Activated CD4-positive, alpha-beta T cell treated with anti-CD3 and anti-CD28 coated beads for 24 hours (primary cell): ENCODE results near the gene LCN2.

ENCODE experiments used
- DNase-seq, 2 donors: peaks; one replicate each; pipeline ENCODE4 v3.0.0-alpha.2; 2020; ENCODE audit warnings: low read depth in 2 of 2

The LCN2 gene

DNA sequence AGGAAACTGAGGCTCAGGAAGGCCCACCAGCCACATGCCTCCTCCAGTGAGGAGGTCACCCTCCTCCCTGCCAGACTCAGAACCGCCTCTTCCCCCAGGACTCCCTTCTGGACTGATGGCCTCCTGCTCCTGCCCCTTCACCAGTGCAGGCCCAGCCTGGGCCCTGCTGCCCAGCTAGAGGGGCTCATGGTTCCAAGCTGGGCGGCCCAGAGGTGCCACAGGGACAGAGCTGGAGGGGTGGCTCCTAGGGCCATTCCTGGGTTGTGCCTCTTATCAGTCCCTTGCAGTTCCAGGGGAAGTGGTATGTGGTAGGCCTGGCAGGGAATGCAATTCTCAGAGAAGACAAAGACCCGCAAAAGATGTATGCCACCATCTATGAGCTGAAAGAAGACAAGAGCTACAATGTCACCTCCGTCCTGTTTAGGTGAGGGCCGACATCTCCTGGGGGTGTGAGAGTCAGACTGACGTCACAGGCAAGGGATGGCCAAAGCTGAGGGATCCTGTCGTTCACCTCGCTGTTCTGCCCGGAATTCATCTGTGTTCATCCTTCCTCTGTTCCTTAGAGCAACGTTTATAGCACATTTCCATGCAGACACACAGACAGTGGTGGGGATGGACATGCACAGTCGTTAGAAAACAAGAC lies 819 bp downstream of the LCN2 start:
- no peak for DNase-seq

DNA sequence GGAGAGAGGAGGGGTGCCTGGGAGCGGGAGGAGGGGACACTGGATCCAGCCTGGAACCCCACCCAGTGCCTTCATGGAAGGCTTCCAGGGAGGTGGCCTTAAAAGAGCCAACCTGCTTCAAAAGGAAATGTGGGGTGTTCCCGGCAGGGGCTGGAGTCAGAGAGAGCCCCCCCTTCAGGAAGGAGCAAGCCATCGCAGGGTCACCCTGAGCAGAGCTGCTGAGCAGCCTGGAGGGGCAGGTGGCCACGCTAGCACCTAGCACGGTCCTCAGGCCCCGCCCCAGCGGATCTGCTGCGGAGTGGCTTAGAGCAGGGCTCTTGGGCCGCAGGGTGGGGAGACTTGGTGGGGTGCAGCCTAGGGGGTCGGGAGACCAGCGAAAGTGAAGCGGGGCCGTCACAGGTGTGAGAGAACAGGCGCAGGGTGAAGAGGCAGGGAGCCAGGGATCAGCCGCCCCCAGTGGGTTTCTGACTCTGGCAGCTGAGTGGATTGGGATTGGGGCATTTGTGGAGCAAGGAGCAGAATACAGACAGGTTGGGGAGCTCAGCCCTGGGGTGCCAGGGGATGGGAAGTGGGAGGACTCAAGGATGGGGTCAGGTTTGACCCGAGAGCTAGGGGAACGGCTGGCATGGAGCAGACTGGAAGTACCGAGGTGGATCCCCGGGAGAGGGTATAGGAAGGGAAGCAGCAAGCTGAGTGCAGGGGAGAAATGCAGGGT lies 1.5 kb downstream of the LCN2 start:
- DNase-seq: no peak

DNA sequence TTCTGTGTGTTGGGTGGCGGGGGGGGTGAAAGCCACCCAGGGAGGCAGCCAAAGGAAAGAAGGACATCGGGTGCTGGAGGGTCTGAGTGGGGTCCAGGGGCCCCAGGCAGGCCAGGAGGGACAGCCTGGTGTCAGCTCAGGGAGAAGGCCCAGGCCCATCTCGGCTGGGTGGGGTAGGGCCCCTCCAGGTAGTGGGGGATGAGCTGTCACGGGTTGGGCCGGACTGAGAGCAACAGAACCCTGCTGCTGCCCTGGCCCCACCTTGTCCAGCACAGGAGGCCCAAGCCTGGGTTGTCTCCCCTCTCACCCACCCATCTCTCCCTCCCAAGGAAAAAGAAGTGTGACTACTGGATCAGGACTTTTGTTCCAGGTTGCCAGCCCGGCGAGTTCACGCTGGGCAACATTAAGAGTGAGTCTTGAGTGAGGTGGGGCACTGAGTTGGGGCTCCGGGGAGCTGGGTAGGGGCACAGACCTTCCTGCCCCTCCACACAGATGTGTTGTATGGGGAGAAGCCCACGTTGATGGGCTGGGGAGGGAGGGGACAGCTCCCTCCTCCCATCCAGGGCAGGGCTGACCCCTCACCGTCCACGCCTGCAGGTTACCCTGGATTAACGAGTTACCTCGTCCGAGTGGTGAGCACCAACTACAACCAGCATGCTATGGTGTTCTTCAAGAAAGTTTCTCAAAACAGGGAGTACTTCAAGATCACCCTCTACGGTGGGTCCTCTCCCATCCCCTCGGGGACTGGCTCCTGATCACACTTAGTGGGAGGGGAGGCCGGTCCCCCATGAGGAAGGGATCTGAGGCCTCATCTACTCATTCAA lies 2.3 kb downstream of the LCN2 start:
- DNase-seq: no peak

DNA sequence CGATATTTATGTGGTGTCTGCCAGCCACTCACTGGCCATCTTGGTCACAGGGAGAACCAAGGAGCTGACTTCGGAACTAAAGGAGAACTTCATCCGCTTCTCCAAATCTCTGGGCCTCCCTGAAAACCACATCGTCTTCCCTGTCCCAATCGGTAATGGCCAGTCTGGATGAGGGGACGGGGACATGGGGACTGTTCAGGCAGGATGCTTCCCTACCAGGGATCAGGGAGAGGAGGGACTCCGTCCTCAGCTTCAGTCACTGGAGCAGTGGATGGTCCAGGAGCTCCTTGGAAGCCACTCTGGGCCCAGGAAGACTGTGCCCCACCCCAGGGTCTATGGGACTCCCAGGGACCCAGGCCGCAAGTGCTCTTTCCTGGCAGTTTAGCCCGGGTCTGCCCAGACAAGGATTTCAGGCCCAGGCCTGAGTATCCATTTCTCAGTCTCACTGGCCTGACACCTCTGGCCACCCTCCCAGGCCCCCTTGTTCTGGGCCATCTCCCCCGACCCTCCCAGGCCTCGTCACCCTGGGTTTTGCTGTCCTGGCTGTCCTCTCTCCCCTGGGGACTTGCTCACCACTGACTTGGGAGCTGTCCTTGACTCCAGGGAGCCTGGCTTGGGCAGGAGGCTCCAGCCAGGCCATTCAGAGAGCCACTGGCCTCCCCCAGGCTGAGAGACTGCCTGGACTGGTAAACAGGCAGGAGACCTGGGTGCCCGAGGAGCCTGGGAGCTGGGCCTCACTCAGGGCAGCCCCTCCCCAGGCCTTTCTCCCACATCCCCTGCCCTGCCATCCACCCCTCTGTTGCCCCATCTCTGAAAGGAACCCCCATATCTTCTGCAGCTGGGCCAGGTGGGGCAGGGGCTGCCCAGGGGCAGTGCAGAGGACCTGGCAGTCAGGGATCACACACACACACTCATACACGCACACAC lies 3.1 kb downstream of the LCN2 start:
- DNase-seq: no peak

DNA sequence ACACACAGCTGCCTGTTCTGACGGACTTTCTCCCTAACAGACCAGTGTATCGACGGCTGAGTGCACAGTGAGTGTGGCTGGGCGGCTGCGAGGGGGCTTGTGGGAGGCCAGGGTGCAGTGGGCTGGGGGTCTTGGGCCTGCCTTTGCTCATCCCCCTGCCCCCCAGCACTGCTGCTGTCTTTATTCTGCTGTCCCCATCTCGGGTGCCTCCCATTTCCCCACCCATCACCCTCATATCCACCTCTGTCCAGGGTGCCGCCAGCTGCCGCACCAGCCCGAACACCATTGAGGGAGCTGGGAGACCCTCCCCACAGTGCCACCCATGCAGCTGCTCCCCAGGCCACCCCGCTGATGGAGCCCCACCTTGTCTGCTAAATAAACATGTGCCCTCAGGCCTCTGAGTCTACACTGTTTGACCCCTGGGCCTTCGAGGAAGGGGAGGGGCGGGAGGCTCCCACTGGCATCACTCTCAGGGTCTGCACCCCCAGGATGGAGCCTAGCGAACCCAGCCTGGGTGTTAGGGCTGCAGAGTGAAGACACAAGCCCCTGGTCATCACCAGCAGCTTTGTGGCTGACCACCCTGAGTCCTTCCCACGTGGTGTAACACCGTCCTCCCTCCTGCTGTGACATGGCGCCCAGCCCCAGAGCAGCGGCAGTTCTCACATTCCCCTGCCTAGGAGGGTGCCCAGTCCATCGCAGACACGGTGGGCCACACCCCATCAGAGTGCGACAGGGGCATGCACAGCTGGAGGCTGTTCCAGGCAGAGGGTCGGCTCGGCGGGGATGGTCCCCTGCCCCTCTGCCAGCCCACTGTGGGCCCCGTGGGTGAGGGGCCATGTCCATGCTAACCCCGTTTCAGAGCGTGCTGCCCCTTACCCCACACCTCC lies 4.0 kb downstream of the LCN2 start:
- no peak for DNase-seq

DNA sequence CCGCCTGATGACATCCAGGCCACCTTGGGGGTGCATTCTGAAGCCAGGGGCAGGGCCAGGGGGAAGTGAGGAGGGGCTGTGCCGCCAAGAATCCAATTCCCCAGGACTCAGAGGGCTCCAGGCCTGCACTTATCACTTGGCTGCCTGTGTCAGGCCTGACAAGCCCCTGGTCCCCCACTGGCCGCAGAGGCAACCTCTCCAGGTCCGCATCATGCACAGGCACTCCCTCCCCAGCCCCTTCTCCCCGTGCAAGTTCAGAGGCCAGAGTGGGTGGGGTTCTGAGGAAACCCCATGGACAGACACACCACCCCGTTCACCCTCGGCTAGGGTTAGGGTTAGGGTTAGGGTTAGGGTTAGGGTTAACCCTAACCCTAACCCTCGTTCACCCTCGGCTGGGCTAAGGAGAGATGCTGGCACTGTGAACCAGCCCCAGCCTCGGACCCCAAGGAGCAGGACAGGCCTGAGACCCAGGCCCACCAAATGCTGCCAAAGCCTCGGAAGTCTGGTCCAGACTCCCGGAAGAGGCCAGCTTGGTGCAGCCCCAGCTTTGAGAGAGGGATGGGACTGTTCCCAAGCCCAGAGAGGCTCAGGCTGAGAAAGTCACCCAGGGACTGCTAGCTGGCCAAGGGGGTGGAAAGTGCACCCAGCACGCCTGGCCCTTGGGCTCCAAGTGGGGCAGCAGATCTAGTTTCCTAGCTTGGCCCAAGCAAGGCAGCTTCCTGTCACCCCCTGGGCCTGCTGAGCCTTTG lies 4.9 kb downstream of the LCN2 start:
- DNase-seq: no peak

DNA sequence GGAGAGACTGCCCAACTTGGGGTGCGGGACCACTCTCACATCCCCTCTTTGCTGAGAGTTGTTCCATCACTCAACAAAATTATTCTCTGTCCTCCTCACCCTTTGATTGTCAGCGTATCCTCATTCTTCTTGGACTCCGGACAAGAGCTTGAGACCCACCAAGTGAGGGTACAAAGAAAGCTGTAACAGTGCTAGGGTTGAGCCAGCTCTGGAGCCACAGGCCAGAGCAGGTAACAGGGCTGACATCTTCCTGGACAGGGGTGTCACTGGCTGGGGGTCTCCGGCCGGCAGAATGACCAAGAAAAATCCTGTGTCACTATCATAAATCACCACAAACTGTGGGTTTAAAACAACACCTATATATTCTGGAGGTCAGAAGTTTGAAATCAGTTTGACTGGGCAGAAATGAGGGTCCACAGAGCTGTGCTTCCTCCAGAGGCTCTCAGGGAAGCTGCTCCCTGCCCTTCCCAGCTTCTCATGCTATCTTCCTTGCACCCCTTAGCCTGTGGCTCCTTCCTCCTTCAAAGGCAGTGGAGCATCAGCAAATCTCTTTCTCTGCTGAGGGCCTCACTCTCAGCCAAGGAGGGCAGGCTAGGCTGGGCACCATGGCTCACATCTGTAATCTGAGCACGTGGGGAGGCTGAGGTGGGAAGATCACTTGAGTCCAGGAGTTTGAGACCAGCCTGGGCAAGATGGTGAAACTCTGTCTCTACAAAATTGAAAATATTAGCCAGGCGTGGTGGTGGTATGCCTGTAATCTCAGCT lies 6.7 kb downstream of the LCN2 start:
- no peak for DNase-seq

DNA sequence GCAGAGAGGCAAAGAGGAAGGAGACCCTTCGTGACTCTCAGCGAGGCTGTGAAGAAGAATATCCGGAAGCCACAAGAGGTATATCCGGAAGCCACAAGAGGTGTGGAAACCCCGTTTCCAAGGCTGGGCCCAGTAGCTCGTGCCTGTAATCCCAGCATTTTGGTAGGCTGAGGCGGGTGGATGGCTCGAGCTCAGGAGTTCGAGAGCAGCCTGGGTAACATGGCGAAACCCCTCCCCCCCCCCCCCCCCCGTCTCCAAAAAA lies 10.2 kb downstream of the LCN2 start:
- DNase-seq: peak; percentile 12 to 15

DNA sequence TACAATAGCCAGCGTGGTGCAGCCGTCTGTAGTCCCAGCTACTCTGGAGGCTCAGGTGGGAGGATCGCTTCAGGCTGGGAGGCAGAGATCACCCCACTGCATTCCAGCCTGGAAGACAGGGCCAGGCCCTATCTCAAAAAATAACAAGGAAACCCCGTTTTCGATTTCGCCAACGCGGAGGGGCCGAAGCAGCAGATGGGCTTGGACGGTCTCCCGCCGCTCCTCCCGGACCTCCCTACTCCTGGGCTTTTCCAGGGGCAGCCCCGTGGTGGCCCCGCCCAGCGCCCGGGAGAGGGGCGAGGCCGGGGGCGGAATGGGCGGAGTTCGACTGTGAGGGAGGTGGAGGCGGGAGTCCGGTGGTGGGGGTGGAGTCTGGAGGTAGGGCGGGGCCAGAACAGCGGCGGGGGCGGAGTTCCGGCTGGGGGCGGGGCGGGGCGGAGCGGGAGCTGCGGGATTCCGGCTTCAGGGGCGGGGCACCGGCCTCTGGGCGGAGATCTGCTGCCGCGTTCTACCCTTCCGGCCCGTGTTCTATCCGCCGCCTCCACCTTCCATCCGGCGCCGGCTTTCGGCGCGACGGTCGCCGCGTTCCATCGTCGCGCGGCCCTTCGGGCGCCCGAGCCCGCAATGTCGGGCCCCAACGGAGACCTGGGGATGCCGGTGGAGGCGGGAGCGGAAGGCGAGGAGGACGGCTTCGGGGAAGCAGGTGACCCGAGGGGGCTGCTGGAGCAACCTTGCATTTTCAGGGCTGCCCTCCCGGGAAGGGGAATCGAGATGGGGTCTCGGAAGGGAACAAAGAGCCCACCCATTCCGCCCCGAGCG lies 10.7 kb downstream of the LCN2 start, which contains the start of gene BBLN:
Gene BBLN, plus strand, starts transcription at position 482 of the 819 bp plus-strand sequence. Its CDS starts 143 bp downstream, at position 625.
- peak; percentile 89 to 94 for DNase-seq

DNA sequence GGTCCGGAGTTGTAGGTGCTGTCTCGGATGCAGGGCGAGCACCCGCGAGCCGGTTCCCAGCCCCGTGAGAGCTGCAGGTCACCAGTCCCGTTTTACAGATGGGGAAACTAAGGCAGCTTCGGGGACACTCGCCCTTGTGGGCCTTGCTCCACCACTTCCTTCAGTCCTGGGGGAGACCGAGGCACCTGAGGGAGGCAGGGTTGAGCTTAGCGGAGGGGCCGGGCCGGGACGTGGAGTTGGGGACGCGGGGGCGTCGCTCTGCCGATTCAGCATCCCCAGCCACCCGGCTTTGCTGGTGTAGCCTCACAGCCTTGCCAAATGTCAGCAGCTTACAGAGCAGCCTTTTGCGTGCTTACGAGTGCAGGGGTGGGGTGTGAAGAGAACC lies 11.3 kb downstream of the LCN2 start:
- DNase-seq: peak; percentile 40 to 44

DNA sequence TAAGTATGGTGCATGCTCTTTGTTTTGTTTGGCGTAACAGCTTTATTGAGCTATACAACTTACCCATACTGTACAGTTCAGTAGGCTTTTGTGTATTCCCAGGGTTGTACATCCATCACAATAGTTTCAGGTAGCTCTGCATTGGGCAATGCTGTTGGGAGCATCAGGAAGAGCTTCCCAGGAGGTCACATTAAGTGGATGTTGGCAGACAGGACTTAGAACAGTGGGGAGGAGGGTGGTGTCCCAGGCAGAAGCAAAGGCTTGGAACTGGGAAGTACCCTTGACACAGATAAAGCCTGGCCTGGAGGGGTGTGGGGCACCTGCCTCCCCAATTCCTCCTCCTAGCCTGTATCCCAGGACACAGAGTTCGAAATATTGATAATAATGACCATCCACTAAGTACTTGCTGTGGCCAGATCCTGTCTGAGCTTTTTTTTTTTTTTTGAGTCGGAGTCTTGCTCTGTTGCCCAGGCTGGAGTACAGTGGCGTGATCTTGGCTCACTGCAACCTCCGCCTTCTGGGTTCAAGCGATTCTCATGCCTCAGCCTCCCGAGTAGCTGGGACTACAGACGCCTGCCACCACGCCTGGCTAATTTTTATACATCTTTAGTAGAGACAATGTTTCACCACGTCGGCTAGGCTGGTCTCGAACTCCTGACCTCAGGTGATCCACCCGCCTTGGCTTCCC lies 12.1 kb downstream of the LCN2 start:
- no peak for DNase-seq

DNA sequence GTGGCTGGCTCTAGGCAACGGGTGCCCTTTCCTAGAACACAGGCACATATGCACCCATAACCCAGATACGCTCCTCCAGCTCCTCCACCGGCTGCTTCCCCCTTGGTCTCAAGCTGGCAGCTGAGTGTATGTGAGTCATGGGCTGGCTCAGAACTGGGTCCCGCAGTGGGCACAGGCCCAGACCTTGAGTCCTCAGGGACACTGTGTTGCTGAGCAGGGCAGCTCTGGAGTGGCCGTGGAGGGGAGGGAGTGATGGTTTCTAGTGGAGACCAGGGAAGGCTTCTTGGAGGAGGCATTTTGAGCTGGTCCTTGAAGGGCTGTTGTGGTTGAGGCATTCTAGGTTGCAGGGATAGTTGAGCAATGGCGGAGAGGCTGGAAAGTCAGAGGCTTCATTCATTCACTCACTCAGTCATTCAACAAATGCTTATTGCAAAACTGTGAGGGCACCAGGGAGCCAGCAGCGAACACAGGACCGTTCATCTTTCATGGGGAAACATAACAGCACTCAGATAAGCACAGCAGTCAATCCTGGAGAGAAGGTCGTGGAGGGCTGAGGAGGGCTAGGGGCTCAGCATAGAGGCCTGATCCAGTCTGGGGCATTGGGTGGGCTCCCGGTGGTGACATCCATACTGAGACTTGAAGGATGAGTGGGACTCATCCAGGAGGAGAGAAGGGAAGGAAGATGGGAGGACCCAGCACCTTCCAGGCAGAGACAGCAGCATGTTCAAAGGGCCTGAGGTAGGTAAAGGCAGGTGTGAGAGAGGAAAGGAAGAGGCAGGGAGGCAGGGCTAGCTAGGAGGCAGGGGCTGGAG lies 13.2 kb downstream of the LCN2 start:
- no peak for DNase-seq

DNA sequence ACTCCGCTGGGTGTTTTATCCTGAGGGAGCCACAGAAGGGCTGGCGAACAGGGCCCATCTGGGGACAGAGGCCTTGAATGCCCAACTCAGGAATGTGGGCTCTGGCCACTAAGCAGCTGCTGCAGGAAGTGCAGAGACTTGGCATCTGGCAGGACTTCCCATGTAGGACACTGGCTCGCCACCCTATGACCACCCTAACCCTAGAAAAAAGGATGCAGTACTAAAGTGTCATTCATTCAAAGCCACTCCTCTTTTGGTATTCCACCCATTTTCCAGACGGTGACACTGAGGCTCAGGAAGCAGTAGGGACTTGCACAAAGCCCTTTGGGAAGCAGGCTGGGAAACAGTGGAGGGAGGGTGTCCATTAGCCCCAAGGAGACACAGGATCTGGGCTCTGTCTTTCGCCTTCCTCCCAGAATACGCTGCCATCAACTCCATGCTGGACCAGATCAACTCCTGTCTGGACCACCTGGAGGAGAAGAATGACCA lies 13.8 kb downstream of the LCN2 start:
- DNase-seq: no peak

DNA sequence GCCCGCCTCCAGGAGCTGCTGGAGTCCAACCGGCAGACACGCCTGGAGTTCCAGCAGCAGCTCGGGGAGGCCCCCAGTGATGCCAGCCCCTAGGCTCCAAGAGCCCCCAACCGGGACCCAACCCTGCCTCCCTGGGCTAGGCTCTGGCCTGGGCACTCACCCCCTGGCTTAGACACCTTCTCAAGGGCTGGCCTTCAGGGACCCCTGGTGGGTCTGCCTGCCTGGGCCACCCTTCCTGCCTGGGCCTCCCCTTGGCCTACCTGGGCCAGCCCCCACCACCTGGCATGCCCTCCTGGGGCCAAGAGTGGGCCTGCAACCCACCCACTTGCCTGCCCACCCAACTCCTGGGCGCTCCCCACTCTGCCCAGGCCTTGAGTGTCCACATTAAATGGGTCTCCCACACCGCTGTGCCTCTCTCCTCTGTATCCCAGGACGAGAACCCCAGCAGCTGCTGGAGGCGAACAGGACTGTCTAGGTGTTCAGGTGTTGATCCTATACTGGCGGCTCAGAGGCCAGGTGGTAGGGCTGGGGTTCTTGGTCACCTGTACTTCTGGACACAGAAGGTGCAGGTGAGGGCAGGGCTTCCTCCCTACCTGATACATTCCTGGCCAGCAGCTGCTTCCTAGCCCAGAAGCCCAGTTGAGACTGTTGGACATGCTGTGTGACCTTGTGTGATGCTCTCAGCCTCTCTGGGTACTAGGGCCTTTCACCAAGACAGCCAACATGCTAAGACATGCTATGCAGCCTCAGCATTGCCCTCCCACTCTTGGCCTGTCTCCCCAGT lies 14.5 kb downstream of the LCN2 start:
- DNase-seq: no peak

DNA sequence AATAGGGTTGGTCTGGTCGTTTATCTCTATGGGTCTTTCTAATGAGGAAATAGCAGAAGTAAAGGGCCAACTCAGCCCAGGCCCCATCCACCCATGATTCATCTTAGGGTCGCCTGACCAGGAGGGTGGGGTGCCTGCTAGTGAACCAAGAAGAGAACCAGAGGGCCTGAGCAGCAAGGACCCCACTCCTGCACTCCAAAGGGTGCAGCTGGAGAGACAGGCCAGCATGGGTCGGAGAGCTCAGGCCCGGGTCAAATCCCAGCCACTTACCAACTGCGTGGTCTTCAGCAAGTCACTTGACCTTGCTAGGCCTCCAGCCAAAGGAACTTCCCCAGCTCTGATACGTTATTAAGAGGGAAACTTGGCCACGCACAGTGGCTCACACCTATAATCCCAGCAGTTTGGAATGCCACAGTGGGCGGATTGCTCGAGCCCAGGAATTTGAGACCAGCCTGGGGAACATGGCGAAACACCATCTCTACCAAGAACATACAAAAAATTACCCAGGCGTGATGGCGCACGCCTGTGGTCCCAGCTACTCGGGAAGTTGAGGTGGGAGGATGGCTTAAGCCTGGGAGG lies 15.1 kb downstream of the LCN2 start:
- no peak for DNase-seq

DNA sequence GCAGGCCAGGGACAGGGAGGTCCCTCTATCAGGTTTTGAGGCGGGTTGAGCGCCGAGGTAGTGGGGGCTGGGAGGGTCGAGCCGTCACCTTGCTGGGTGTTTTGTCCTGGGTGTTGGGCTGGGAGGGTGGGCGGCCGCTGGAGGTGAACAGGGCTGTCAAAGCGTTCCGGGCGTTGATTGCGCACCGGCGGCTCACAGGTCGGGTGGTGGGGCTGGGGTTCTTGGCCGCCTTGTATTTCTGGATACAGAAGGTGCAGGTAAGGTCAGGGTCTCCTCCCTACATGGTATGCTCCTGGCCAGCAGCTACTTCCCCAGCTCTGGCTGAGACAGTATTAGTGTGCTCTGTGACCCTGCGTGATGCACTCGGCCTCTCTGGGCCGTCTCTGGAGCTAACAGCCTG lies 16.9 kb downstream of the LCN2 start:
- DNase-seq: no peak
